Epithelial cell of proximal tubule (primary cell): ENCODE measurements around the gene PPM1J. TPM values are rescaled to one million over a fixed set of nuclear protein-coding genes. Genes with fewer than 3 reads are reported as not detected.

ENCODE experiments used
- DNase-seq: peaks from one replicate; pipeline ENCODE4 v3.0.0-alpha.2; 2011; ENCODE audit warnings: low read depth
- H3K4me3 ChIP-seq: 2 replicates; pipeline ENCODE4 v1.5.1; 2011; ENCODE audit warnings: low read depth, mild to moderate bottlenecking, low read length
- total RNA-seq: library from RNA; depleted of rRNA; stranded (reverse); fragments of >200 nt; gene quantifications from 2 replicates; pipeline ENCODE4 v1.2.3, GENCODE V29; 2015
- TF ChIP-seq, protein P1 (sequence below): conservative IDR thresholded peaks from 2 replicates; pipeline ENCODE4 v1.5.1; 2012; ENCODE audit warnings: low read depth, mild to moderate bottlenecking, low read length

PPM1J gene
- total RNA-seq, 1 donor from 2014 or later, result 3.2 TPM

DNA sequence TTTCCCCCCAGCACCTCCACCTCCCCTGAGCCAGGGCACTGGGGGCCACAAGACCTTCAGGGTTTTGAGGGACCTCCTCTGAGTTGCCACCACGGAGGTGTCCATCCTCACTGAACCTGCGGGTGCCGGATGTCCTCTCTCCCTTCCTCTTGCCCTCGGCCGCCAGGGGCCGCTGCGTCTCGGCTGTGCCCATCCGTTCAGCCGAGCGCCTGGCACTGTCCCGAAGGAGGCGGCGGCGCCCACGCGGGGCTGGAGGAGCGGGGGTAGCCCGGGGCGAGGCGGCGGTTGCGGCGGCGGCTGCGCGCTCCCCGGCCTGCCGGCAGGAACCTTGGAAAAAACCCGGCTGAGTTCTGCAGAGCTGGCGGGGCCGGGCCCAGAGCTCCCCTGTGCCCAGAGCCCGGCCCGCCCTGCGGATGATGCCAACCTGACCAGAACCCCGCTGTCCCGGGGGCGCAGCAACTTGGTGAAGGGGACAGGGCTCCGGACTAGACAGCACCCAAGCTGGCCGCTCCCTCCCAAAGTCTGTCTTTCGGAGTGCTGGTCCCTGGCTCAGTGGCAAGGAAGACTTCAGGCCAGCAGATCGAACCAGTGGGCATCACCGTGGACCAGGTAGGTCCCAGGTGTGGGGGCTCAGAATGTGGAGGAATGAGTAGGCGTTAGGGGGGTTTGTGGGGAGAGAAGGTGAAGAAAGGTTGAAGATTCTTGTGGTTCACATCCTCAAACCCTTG, 3.7 kb upstream of the PPM1J start:
- H3K4me3 ChIP-seq, result no peak overlapping the region
- TF ChIP-seq, protein P1, sequence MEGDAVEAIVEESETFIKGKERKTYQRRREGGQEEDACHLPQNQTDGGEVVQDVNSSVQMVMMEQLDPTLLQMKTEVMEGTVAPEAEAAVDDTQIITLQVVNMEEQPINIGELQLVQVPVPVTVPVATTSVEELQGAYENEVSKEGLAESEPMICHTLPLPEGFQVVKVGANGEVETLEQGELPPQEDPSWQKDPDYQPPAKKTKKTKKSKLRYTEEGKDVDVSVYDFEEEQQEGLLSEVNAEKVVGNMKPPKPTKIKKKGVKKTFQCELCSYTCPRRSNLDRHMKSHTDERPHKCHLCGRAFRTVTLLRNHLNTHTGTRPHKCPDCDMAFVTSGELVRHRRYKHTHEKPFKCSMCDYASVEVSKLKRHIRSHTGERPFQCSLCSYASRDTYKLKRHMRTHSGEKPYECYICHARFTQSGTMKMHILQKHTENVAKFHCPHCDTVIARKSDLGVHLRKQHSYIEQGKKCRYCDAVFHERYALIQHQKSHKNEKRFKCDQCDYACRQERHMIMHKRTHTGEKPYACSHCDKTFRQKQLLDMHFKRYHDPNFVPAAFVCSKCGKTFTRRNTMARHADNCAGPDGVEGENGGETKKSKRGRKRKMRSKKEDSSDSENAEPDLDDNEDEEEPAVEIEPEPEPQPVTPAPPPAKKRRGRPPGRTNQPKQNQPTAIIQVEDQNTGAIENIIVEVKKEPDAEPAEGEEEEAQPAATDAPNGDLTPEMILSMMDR, result peak; percentile 83
- no peak for DNase-seq

DNA sequence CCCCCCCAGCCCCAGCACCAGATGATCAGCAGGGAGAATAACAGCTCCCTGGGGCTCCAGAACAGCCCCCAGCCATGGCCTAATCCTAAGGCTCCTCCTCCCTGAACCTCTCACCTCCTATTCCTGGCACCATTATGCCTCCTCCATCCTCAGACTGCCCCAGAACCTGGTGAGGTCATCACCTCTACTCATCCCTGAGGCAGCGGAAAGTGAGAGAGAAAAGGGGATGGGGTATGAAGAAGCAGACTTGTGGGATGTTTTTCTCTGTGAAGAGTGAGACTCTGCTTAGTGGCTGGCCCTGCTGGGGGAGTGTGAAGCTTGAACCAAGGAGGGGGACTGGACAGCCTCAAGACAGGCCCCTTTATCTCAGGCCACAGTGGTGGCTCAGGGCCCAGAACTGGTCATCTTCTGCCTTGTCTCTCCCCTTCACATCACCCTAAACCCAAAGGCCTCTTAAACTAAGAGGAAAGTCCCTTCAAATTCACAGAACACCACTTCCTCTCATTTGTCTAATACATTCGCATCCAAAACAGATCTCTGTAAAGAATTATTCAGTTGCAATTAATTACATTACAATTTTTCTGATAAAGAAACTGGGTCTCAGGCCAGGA, 2.2 kb upstream of the PPM1J start:
- TF ChIP-seq, protein P1, result no peak
- DNase-seq, result no peak
- no peak overlapping the region for H3K4me3 ChIP-seq

DNA sequence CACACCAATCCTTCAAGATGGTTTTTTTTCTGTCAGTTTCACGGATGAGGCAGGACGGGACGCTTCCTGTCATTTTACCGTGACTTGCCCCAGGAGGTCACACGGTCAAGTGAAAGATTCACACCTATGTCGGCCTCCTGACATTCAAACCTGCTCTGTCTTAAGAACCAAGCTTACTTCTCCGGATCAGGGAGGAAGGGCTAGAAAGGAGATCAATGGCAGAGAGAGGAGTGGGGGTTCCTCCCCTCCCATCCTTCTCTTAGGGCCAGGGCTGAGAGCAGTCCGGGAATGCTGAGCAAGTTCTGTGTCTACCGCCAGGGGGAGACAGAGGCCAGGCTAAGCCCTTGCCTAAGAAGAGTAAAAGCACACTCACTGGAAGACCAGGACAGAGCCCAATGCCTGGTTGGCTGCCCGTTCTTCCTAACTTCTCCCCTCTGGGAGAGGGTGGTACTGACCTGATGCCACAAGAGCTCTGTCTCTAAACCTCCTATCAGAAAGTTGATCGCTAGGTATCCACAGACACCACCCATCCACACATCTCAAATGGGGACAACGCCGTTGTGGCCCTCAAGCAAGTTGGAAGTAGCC, 1.1 kb upstream of the PPM1J start:
- no peak for DNase-seq
- H3K4me3 ChIP-seq, result peak overlapping the region; percentile 58
- TF ChIP-seq, protein P1, result peak; percentile 98

- DNase-seq, result no peak
- H3K4me3 ChIP-seq, result peak overlapping the region; percentile 58
- TF ChIP-seq, protein P1, result peak; percentile 19
Observed at GRCh38 chr1:112714313-112715263, 544 bp downstream of the PPM1J start.

DNA sequence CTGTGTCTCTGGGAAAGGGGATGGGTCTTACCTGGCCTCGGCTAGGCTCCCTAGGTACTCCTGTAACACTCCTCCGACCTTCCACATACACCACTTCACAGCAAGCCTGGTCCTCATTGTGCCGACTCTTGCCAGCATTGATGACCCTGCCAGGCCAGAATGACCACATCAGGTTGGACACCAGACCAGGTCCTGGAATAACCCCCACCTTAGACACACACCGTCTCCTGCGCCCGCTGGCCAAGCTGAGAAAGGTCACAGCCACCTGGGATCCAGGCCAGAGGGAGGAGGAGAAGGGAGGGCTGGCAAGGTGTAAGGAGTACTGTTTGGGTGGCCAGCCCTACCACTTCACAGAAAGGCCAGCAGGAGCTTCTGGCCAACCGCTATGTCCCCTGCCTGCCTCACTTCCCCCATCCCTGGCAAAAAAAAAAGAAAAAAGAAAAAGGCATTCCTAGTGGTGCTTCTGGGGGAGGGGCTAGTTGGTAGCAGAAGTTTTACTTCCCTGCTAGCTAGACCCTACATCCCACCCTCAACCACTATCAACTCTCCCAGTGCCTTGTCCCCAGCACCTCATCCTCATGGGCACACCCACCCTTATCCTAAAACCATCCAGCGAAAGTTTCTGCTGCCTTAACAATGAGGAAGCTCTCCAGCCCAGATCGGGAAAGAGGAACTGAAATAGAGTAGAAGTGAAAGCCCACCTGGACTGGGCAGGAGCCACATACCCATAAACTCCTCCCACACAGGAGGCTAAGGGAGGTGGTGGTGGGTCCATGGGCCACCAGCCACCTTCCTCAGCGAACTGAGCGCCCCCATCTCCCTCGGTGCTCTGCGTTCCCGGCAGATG, 1.4 kb downstream of the PPM1J start:
- TF ChIP-seq, protein P1, result no peak
- H3K4me3 ChIP-seq, result peak overlapping the region; percentile 58
- DNase-seq, result no peak

DNA sequence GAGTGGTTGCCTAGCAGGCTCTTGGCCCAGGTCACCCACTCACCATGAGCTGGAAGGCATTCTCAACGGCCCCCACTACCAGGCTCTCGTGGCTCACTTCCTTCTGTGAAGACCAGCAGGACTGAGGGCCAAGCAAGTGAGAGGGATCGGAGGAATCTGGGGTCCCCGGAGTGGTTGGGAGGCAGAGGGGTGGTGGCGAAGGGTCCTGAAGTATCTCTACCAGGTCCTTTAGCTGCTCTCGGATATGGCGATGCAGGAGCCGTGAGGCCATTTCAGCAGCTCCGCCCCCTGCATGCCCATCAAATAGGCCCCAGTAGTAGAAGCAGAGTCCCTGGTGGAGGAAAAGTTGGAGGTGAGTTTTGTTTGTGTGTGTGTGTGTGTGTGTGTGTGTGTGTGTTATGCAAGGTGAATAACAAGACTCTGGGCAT, 2.4 kb downstream of the PPM1J start:
- DNase-seq, result no peak
- H3K4me3 ChIP-seq, result no peak overlapping the region
- TF ChIP-seq, protein P1, result no peak
